Parathyroid adenoma (tissue), 2 donors: ENCODE data around the gene METTL13.

Experiments used
- H2AFZ ChIP-seq: fragments of 300-600 bp; sonication (generic); one replicate; pipeline ENCODE4 v1.7.0; 2017; ENCODE audit warnings: antibody characterized with exemption, mild to moderate bottlenecking
- H3K27ac ChIP-seq: fragments of 300-600 bp; sonication (generic); one replicate; pipeline ENCODE4 v1.7.0; 2017
- H3K27me3 ChIP-seq: fragments of 300-600 bp; sonication (generic); one replicate; pipeline ENCODE4 v1.7.0; 2017; ENCODE audit warnings: low read length; ENCODE audit not compliant: control insufficient read depth, insufficient read depth
- H3K36me3 ChIP-seq: fragments of 300-600 bp; sonication (generic); one replicate; pipeline ENCODE4 v1.7.0; 2017; ENCODE audit warnings: low read length; ENCODE audit not compliant: control insufficient read depth, insufficient read depth
- H3K4me1 ChIP-seq: fragments of 300-600 bp; sonication (generic); one replicate; pipeline ENCODE4 v1.7.0; 2017; ENCODE audit warnings: control low read depth
- H3K4me2 ChIP-seq: fragments of 300-600 bp; sonication (generic); one replicate; pipeline ENCODE4 v1.7.0; 2017; ENCODE audit warnings: low read length
- H3K4me3 ChIP-seq: fragments of 300-600 bp; sonication (generic); one replicate; pipeline ENCODE4 v1.7.0; 2017; ENCODE audit warnings: low read depth, low read length
- H3K79me2 ChIP-seq: fragments of 300-600 bp; sonication (generic); one replicate; pipeline ENCODE4 v1.7.0; 2017; ENCODE audit warnings: control low read depth
- H3K9ac ChIP-seq: fragments of 300-600 bp; sonication (generic); one replicate; pipeline ENCODE4 v1.7.0; 2017; ENCODE audit warnings: mild to moderate bottlenecking
- H3K9me3 ChIP-seq: fragments of 300-600 bp; sonication (generic); one replicate; pipeline ENCODE4 v1.7.0; 2017; ENCODE audit warnings: low read length; ENCODE audit not compliant: control insufficient read depth
- TF ChIP-seq, protein P1 (sequence below): fragments of 300-600 bp; sonication (generic); IDR thresholded peaks from one replicate; pipeline ENCODE4 v1.7.0; 2017; ENCODE audit warnings: antibody characterized with exemption, mild to moderate bottlenecking
- donor health status: primary hyperparathyroidism.

Gene METTL13

DNA sequence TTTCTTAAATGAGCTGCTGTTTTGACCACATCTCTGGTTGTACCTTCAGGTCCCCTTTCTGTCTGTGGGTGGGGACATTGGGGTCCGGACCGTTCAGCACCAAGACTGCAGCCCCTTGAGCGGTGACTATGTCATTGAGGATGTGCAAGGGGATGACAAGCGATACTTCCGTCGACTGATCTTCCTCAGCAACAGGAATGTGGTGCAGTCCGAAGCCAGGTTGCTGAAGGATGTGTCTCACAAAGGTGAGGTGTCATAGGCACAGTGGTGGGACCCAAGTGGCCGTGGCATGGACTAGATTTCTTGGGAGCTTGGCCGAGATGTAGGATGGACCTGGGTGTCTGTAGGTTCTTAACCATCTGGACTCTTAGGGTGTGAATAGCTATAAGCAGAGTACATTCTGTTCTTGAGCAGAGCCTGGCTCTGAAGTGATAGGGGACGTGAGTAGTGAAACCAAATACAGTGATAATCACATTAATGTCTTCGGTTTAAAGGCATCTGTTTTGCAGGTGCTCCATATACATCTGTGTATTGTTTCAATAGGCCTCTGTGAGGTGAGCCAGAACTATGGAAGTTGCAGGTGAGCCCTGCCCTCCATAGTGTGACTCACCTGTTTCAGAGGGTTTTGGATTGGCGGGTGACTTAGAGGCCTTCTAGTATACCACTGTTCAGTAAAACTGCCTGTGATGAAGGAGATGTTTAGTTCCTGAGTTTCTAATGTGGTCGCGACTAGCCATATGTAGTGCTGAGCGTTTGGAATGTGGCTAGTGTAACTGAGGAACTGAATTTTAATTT is 6.4 kb downstream of the METTL13 start:
- no peaks in the 10 kb centered on the region for H3K36me3 ChIP-seq
- H3K79me2 ChIP-seq = no peaks in the 10 kb centered on the region
- TF ChIP-seq, protein P1, sequence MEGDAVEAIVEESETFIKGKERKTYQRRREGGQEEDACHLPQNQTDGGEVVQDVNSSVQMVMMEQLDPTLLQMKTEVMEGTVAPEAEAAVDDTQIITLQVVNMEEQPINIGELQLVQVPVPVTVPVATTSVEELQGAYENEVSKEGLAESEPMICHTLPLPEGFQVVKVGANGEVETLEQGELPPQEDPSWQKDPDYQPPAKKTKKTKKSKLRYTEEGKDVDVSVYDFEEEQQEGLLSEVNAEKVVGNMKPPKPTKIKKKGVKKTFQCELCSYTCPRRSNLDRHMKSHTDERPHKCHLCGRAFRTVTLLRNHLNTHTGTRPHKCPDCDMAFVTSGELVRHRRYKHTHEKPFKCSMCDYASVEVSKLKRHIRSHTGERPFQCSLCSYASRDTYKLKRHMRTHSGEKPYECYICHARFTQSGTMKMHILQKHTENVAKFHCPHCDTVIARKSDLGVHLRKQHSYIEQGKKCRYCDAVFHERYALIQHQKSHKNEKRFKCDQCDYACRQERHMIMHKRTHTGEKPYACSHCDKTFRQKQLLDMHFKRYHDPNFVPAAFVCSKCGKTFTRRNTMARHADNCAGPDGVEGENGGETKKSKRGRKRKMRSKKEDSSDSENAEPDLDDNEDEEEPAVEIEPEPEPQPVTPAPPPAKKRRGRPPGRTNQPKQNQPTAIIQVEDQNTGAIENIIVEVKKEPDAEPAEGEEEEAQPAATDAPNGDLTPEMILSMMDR = no peak

DNA sequence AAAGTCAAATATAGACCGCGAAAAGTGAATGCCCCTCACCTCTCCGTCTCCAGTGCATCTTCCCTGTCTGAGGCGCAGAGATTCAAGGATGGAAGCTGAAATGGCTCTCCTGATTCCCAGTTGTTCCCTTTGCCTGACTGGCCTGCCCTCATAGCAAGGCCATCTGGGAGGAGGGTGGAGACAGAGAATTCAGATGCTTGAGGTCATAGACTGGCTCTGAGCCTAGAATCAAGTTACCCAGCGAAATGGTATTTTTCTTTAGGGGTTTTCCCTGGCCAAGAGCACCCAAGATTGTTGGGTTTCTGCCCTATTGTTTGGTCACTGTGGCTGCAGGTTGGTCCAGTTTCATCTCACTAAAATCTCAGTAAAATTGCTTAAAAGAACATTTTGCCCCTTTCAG is 7.2 kb downstream of the METTL13 start:
- Histone ChIP-seq H3K27me3 (no peaks in the 10 kb centered on the region), H3K4me1 (peaks cover 4% of the 10 kb centered on the region), H3K4me3 (no peak overlapping the region), H3K4me2 (peak overlapping the region; percentile 39), H2AFZ (no peak overlapping the region), H3K79me2 (no peaks in the 10 kb centered on the region), H3K9me3 (no peaks in the 10 kb centered on the region), H3K9ac (no peak overlapping the region), H3K36me3 (no peaks in the 10 kb centered on the region), H3K27ac (no peak overlapping the region)
- TF ChIP-seq, protein P1 = no peak

More for the DNA sequence above, 6.4 kb downstream of the METTL13 start:
- no peak overlapping the region for H3K27ac ChIP-seq
- H3K27me3 ChIP-seq = no peaks in the 10 kb centered on the region
- H3K4me2 ChIP-seq = no peak overlapping the region
- H3K4me3 ChIP-seq = no peak overlapping the region
- H3K4me1 ChIP-seq = peaks cover 4% of the 10 kb centered on the region
- H3K9ac ChIP-seq = no peak overlapping the region
- no peaks in the 10 kb centered on the region for H3K9me3 ChIP-seq
- H2AFZ ChIP-seq = no peak overlapping the region

DNA sequence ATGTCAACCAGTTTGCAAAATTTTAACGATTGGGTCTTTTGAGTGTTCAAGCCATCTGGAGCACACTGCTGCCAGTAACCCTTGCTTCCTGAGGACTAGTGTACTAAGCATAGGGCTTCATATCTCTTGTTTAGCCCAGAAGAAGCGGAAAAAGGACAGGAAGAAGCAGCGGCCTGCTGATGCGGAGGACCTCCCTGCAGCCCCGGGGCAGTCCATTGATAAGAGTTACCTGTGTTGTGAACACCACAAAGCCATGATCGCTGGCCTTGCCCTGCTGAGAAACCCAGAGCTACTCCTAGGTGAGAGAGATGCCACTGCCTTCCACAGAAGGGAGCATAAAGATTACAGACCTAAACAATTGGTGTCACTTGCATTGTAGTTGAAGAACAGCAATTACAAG is 8.9 kb downstream of the METTL13 start:
- Histone ChIP-seq H3K4me1 (peaks cover 4% of the 10 kb centered on the region), H3K36me3 (no peaks in the 10 kb centered on the region), H3K4me3 (no peak overlapping the region), H3K9me3 (no peaks in the 10 kb centered on the region), H3K27me3 (no peaks in the 10 kb centered on the region), H3K4me2 (no peak overlapping the region), H3K9ac (no peak overlapping the region), H3K27ac (no peak overlapping the region), H2AFZ (no peak overlapping the region), H3K79me2 (no peaks in the 10 kb centered on the region)
- TF ChIP-seq, protein P1 = no peak

DNA sequence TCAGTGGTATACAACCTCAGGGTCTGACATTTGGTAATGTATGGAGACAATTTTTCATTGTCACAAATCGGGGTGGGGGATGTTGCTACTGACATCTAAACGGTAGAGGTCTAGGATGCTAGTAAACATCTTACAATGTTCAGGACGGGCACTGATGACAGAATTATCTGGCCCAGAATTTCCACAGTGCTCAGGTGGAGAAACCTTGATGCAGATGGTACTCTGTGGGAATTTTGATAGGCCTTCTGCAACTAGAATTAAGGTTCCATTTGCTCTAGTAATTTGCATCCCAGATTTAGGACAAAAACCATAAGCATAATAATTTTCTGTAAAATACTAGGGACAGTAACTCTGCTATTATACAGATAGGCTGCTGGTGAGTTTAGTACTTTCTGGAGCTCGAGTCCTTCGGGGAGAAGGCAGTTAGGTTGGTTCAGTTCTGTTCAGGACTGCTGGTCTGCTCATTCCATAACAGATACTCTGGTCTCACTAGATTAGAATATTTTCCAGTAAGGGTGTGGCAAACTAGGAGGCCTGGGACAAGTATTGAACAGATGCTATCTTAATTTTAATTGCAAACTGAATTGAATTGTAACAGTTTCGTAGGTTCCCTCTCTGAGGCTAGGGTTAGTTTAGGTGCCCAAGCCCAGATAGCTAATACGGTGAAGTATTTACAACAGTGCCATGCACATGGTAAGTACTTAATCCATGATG is 11.4 kb downstream of the METTL13 start:
- TF ChIP-seq, protein P1 = no peak
- Histone ChIP-seq H3K9me3 (no peaks in the 10 kb centered on the region), H3K27me3 (no peaks in the 10 kb centered on the region), H3K27ac (no peak overlapping the region), H3K4me2 (no peak overlapping the region), H2AFZ (no peak overlapping the region), H3K36me3 (no peaks in the 10 kb centered on the region), H3K4me1 (peaks cover 4% of the 10 kb centered on the region), H3K4me3 (no peak overlapping the region), H3K9ac (no peak overlapping the region), H3K79me2 (no peaks in the 10 kb centered on the region)
